ENCODE measurements around the gene KCNT2. TPM values are rescaled to one million over a fixed set of nuclear protein-coding genes. Genes with fewer than 3 reads are reported as not detected.

Gene KCNT2
- total and polyA plus RNA-seq, 11 donors: 0.15 to 6.9 (median 0.57) TPM

DNA sequence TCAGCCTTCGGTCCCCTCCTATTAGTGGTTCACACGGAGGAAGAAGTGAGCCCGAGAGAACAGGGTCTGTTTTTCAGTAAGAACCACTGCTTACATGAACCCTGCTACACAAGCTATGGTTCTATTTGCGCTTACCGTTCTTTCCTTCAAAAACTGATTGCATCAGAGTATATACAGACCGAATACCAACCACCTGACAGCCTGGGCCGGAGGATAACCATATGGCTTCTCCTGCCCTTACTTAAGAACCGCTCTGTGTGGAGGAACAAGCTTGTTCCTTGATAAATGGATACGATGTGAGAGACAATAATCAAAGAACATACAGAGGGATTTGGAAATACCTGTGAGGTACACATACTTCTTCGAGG is 1.1 kb upstream of the KCNT2 start:
- H3K9me3 ChIP-seq: peaks cover 0 to 4% (median 0%) of the 10 kb centered on the region in 12 donors
- TF ChIP-seq, protein P1, sequence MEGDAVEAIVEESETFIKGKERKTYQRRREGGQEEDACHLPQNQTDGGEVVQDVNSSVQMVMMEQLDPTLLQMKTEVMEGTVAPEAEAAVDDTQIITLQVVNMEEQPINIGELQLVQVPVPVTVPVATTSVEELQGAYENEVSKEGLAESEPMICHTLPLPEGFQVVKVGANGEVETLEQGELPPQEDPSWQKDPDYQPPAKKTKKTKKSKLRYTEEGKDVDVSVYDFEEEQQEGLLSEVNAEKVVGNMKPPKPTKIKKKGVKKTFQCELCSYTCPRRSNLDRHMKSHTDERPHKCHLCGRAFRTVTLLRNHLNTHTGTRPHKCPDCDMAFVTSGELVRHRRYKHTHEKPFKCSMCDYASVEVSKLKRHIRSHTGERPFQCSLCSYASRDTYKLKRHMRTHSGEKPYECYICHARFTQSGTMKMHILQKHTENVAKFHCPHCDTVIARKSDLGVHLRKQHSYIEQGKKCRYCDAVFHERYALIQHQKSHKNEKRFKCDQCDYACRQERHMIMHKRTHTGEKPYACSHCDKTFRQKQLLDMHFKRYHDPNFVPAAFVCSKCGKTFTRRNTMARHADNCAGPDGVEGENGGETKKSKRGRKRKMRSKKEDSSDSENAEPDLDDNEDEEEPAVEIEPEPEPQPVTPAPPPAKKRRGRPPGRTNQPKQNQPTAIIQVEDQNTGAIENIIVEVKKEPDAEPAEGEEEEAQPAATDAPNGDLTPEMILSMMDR (IDR thresholded peaks at IDR 0.05): no peak
- no peak for TF ChIP-seq POLR2A (IDR thresholded peaks at IDR 0.05)
- no peak for DNase-seq
- intact Hi-C loops (cut with DNase I): no loop called here
- peaks cover 0 to 22% (median 0%) of the 10 kb centered on the region in 9 donors for H3K27me3 ChIP-seq
- peak overlapping the region in 10 of 12 donors; percentile 47 to 79 (median 68) for H3K27ac ChIP-seq
- no peaks in the 10 kb centered on the region for H3K36me3 ChIP-seq
- no peak for ATAC-seq
- H3K4me1 ChIP-seq: peaks cover 0 to 19% (median 0%) of the 10 kb centered on the region in 12 donors
- peak overlapping the region in 7 of 12 donors; percentile 53 to 68 (median 57) for H3K4me3 ChIP-seq
- WGBS, 4 donors: 33 to 49% (median 39%) methylated on average over 10 of the region's 10 CpGs

DNA sequence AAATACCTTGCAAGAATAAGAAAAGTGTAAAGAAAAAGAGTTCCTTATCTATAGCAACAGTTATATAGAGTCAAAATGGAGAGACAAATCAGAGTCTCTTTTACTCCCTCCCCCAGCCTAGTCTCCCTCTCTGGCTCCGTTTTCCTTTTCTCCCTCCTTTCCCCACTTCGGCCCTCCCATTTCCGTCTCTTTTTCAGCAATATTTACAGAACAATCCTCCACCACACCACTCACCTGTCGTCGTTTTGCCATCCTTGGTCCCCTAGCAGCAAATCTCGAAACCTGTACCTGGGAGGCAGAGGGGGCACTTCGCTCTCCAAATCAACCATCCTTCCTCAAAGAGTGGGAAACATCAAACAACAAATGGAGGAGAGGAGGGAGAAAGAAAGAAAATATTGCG is 259 bp downstream of the KCNT2 start:
- peaks cover 0 to 4% (median 0%) of the 10 kb centered on the region in 12 donors for H3K9me3 ChIP-seq
- no peaks in the 10 kb centered on the region for H3K36me3 ChIP-seq
- ATAC-seq (no peak), DNase-seq (no peak)
- intact Hi-C loops (cut with DNase I): no loop called here
- TF ChIP-seq, protein P1 (IDR thresholded peaks at IDR 0.05): no peak
- no peak for TF ChIP-seq POLR2A (IDR thresholded peaks at IDR 0.05)
- peaks cover 0 to 19% (median 0%) of the 10 kb centered on the region in 12 donors for H3K4me1 ChIP-seq
- H3K27ac ChIP-seq: peak overlapping the region in 10 of 12 donors; percentile 47 to 79 (median 68)
- H3K27me3 ChIP-seq: peaks cover 0 to 22% (median 0%) of the 10 kb centered on the region in 9 donors
- WGBS, 4 donors: 0 to 2% (median 1%) methylated on average over 8 of the region's 8 CpGs
- peak overlapping the region in 11 of 12 donors; percentile 25 to 68 (median 54) for H3K4me3 ChIP-seq

DNA sequence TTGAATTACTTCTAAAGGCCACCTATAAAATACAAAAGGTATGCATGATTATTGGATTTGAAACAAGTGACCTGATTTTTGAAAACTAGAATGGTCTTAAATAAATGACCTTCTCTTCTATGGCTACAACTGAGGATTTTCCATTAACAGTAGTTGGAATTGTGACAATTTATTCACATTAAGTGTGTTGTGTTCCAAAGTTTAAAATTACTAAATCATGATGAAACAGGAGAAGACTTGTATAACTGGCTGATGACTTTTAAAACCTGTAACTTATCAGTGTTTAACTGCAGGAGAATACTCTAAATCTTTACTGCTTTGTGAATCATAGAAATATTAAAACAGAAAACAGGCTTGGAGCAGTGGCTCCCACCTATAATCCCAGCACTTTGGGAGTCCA is 4.6 kb downstream of the KCNT2 start:
- Histone ChIP-seq H3K9me3 (no peaks in the 10 kb centered on the region), H3K27me3 (peaks cover 0 to 19% (median 0%) of the 10 kb centered on the region in 9 donors), H3K4me1 (peaks cover 0 to 12% (median 0%) of the 10 kb centered on the region in 12 donors), H3K36me3 (no peaks in the 10 kb centered on the region), H3K27ac (no peak overlapping the region), H3K4me3 (no peak overlapping the region)
- DNase-seq: no peak
- ATAC-seq: no peak
- no peak for TF ChIP-seq POLR2A (IDR thresholded peaks at IDR 0.05)
- TF ChIP-seq, protein P1 (IDR thresholded peaks at IDR 0.05): no peak
- intact Hi-C loops (cut with DNase I): no loop called here

DNA sequence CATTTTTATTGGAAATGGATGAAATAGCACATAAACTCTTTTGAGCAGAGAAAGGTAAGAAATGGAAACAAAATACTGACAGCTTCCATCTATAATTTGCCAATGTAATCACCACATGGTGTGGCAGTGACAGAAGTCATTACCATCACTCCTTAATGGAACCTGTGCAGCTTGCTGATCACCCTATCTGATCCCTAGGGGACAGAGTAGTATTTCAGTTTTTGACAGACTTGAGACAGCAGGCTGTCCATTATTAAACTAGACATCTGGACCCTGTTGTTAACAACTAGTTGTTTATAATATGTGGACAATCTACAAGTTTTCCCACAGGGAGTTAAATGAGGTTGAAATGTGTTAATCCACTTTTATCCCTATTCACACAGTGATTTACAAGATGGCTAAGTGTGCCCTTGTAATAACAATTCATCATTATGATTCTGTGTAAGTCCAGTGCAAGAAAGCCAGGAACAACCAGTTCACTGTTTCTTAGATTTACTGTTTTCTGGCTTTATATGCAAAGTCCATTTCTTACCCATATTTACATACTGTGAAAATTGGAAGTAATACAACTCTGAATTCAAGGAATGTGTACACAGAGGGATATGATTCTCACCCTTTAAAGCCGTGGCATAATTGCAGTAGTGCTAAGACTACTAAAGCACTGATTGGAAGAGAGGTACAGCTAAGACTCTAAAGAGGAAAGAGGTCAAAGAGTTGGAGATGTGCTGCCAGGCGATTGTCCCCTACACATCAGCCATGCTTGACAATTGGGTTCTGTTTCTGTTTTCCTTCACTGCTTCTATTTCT is 9.1 kb downstream of the KCNT2 start:
- WGBS, 4 donors: 60 to 73% (median 69%) methylated on average over 2 of the region's 2 CpGs

More for the DNA sequence above, 9.1 kb downstream of the KCNT2 start:
- DNase-seq (no peak), ATAC-seq (no peak)
- Histone ChIP-seq H3K4me3 (no peak overlapping the region), H3K27ac (no peak overlapping the region), H3K9me3 (peaks cover 0 to 5% (median 0%) of the 10 kb centered on the region in 12 donors), H3K4me1 (no peaks in the 10 kb centered on the region), H3K36me3 (no peaks in the 10 kb centered on the region), H3K27me3 (no peaks in the 10 kb centered on the region)
- intact Hi-C loops (cut with DNase I): no loop called here
- TF ChIP-seq, protein P1 (IDR thresholded peaks at IDR 0.05): no peak
- TF ChIP-seq POLR2A (IDR thresholded peaks at IDR 0.05): no peak

All from heart left ventricle (tissue), 16 donors.